ENCODE results near the gene SPTBN2. TPM values are rescaled to one million over a fixed set of nuclear protein-coding genes. Genes with fewer than 3 reads are reported as not detected.
"Not testable (repeated sequence)": the region's sequence is repeated elsewhere in the genome, so short reads cannot be mapped to it uniquely, and the experiment has no call there.

The SPTBN2 gene
- polyA plus RNA-seq, 1 donor = 15.9 TPM

DNA sequence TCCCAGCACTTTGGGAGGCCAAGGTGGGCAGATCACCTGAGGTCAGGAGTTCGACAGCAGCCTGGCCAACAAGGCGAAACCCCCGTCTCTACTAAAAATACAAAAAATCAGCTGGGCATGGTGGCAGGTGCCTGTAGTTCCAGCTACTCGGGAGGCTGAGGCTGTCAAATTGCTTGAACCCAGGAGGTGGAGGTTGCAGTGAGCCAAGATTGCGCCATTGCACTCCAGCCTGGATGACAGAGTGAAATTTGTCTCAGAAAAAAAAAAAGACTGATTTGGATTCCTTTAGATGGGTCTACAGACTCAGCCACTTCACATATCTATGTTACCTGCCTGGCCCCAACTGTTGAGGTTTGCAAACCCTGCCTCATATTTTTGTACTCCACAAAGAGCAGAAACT lies 4.8 kb downstream of the SPTBN2 start:
- DNase-seq (ENCODE audit: low read depth) = not testable (repeated sequence)

DNA sequence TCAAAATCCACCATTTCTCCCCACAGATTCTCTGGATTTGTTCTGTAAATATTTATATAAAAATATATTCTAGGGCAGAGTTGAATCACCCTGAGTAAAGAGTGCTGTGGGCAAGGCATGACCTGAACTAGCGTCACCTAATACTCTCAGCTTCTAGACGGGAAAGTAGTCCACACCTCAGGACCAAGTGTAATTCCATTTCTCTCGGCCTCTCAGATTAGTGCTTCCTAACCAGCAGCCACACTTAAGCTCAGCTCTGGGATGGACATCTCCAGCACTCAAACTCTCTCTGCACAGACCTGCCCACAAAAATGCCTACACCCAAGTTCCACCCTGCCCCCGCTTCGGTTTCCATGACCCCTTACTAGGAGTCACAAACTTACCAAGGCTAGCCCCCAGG lies 5.3 kb downstream of the SPTBN2 start:
- DNase-seq (ENCODE audit: low read depth) = no peak

DNA sequence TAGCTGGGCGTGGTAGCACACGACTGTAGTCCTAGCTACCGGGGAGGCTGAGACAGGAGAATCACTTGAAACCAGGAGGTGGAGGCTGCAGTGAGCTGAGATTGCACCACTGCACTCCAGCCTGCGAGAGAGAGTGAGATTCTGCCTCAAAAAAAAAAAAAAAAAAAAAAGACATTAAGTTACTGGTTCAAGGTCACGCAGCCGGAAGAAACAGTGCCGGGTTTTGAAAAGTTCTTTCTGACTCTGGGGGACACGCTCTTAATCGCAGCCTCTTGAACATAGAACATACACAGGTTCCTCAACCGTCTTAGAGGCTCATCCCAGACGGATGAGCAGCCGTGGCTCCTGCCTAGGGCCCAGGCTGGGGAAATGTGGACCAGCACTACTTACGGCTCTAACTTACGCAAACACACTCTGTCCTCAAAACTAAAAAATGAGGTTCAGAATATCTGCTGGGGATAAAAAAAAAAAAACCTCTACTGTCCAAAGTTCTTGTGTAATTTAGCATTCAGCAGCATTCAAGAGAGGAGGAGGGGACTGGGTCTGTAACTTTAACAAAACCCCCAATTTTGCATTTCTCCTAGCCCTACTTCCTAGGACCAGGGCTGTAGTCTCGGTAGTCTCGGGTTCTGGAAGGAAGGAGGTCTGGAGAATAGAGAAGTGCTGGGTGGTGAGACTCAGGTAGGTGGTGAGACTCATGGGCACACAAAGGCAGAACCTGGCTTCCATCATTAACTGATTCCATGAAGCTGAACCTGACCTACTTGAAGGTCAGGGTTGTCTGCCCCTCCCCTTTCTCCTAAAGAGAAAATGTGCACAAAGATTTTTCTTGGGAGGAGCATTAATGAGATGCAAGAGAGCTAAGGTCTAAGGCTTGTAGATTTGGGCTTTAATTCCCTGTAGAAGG lies 6.0 kb downstream of the SPTBN2 start:
- DNase-seq (ENCODE audit: low read depth) = no peak

DNA sequence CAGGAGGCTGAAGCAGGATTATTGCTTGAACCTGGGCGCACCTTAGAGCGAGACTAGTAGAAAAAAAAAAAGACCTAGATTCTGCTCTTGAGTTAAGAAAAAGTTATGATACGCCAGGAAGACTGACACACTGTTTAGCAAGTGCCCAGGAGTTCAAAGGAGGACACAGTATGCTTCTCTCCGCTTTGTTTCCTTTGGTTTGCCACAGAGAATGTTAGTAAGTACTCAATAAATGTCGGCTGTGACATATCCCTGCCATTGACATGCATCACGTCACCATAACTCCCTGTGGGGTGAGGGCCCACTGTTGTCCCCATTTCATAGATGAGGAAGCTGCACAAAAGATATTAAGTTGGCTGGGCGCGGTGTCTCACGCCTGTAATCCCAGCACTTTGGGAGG lies 7.1 kb downstream of the SPTBN2 start:
- DNase-seq (ENCODE audit: low read depth) = no peak

DNA sequence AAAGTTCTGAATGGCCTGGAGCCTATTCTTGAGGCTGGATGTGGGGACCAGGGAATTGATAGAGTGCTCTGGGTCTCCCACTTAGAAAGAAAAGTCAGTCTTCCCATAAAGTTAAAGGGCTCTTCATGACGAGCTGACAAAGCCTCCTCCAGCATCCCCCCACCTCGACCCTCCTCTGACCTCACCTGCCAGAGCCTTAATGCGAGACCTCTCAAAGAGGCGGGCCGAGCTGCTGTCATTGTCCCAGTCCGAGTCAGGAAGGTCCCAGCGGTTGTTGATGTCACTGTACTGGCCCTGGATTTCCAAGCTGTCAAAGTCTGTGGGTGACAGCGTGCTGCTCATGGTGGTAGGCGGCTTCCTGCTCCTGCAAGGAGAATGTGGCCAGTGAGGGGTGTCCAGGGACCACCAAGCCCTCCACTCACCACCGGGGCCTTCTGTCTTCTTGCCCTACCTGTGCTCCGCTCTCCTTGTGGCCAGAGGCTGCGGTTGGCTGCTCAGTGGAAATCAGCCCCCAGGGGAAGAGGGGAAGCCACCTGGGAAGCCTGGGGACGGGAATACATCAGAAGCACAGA lies 8.0 kb downstream of the SPTBN2 start:
- DNase-seq (ENCODE audit: low read depth) = no peak

DNA sequence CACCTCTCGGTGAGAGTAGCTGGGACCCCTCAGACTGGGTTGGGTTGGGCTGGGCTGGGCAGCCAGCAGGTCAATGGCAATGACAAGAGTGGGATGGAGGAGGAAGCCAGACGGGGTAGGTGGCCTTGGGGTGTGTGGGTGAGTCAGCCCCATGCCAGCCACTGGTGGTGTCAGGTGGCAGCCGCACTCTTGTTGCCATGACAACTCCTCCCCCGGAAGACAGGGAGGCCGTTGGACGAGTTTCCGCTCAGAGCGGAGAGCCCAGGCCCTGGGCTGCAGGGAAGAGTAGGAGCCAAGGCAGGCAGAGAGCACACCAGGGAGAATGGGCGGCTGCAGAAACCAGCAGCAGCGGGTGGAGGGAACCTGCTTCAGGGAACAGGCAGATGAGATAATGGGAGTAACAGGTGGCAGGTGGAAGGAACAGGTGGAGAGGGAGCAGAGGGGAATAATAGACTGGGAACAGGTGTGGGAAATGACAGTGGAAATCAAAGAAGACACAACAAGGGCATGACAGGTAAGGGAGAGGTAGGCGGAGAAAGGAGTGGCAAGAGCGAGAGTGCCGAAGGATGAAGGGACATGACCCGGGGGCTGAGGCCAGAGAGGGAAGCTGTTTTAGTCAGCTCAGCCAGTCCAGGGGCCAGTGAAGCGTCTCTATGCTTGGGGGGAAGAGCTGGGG lies 8.7 kb downstream of the SPTBN2 start:
- no peak for DNase-seq (ENCODE audit: low read depth)

DNA sequence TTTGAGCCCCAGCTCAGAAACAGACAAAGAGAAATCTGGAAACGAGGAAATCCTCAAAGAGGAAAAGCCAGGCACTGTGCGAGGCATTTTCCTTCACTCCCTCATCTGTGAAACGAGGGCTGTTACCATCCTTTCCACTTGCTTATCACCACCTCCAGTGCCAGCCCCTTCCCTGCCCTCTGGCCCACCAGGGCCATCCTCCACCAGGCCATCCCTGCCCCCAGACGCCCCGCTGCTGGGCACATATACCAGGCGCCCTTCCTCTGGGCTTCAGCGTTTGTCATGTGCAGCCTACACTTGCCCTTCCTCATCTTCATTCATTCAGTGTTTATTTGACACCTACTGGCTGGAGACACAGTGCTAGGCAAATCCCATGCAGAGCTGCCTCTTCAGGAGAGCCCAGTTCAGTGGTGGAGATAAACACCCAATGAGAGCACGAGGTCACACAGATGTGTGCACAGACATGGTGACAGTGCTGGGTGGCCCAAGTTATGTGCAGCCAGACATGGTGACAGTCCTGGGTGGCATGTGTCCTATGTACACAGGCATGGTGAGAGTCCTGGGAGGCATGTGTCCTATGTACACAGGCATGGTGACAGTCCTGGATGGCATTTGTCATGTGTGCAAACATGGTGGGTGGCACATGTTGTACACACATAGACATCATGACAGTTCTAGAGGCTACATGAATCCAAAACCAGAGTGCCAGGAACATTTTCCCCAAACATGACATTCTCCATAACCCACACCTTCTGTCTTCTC lies 9.7 kb downstream of the SPTBN2 start:
- no peak for DNase-seq (ENCODE audit: low read depth)

DNA sequence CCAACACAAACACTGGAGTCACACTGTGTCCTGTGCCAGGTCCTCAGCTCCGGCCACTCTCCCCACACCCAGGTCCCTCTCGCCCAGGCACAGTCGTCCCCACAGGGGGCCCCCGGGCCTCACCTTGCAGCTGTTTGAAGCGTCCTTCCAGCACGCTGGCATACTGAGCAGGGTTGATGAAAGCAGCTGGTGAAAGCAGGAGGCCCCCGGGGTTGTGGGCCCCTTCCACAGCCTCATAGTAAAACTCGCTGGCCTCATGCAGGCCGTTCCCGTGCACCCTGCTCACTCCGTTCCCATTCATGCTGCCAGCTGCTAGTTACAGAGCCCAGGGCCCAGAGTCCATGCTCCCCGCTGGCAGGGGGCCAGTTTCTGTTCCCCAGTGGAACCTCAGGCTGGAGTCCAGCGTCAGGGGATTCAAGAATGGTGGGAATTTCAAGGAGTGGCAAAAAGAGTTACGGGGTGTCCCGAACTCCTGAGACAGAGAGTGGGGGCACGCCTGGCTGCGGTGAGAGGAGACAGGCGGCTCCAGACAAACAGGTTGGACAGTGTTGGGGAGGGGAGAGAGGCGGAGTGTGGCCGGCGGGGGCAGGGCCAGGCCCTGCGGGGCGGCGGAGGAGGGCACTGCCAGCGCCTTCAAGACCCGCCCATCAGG lies 10.6 kb downstream of the SPTBN2 start:
- no peak for DNase-seq (ENCODE audit: low read depth)

DNA sequence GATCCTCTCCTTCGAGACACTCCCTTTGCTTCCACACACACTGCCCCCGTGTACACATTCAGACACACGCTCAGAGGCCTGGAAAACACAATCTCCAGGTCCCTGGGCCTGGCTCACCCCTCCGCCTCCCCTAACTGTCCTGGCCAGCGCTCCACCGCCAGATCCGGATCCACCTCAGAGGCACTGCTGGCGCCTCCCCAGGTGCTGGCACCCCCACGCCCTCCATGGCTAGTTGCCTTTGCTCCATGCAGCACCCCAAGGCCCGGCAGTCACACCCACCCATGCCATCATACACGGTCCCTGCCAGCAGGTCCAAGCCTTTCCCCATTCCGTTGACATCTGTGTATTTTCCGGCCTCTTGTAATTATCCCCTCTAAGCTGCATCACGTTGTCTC lies 11.1 kb downstream of the SPTBN2 start:
- DNase-seq (ENCODE audit: low read depth) = no peak

DNA sequence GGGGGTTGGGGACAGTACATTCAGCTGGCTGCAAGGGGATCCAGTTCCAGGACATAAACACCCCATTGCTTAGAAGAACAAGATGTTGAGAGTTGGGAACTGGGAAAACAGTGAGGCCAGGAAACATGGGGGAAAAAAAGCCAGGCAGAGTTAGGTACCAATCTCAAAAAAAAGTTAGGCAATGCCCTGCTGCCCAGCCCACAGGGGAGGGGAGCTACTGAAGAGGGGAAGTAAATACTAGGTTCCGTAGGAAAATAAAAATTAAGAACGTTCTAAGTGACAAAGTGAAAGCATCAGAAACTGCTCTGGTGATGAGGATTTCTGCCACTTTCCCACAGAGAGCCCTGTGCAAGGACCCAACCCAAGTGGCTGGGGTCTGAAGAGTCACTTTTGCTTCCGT lies 12.0 kb downstream of the SPTBN2 start:
- DNase-seq (ENCODE audit: low read depth) = no peak

DNA sequence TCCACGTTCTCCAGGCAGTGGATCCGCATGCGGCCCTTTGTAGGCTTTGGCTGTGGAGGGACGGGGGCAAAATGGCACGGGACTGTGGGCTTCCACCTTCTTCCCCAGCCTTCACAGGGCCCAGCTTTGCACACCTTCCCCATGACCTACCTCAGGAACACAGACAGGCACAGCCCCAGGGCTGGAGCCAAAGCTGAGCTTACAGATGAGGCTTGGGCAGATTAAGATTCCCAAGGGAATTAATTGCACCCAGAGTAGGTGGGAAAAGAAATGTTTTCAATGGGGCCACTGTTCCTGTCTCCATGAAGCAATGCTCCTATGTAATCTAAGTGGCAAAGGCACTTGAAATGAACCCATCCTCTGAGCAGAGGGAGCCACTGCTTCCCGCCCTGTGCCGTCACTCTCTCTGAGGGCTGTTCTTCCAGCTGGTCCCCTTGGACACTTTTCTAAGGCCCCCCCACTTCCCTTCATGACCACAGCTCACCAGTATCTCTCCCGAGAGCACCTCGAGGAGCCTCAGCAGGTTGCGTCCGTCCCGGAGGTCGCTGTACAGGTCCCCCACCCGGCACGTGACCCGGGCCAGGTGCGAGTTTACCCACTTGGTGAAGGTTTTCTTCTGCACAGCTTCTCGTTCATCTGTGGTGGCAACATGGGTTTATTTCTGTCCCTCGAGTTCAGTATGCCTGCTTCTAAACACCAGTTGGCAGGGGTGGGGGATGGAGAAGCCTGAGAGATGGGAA lies 13.5 kb downstream of the SPTBN2 start:
- no peak for DNase-seq (ENCODE audit: low read depth)

DNA sequence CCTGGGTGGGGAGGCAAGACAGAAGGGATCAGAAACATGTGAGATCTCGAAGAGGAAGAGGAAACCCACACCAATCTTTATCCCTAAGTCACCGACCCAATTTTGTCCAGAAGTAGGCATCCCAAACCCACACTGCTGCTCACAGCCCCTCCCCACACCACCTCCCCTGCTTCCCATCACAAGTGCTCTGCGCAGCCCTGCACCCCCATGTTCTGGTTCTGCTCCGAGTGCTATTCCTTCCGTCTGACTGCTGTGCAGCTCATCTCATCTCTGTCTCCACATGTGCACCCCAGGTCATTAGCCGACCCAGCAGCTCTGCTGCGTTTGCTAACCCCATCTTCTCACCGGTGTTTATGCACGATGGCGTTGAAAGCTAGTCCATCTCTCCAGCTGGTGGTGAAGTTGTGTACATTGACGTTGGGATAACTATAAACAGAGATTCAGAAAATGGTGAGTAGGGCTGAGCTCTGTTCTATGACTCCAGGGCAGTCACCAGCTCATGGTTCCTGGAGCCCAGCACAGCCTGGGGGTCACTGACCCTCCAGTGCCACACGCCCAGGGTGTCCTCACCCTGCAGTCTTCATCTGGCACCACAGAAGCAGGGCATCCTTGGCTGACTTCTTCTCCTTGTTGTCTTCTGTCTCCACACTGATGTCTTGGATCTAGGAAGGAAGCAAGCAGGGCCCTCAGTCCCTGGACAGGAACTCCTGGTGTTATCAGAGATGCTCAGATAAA lies 15.1 kb downstream of the SPTBN2 start:
- DNase-seq (ENCODE audit: low read depth) = no peak

DNA sequence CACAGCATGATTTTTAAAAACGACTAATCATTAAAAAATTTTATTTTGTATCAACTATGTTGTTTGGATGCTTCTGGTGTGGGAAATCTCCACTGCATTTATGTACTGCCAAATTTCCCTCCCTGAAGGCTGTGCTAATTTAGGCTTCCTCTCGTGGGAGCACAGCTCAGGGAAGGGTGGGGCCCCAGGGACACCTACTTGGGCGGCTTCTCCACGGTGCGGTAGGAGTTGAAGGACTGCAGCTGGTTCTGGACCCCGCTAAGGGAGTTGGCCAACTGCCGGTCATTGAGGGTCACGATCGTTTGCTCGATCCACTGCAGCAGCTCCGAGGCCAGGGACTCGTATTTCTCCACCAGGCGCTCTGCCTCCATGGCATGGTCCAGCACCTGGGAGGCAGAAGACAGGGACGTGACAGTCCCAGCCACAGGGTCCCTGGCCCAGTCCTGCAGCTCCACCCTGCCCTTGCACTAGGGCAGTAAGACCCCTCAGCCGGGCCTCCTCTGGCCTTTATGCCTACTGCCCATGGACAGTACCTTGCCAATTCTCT lies 18.6 kb downstream of the SPTBN2 start:
- no peak for DNase-seq (ENCODE audit: low read depth)

DNA sequence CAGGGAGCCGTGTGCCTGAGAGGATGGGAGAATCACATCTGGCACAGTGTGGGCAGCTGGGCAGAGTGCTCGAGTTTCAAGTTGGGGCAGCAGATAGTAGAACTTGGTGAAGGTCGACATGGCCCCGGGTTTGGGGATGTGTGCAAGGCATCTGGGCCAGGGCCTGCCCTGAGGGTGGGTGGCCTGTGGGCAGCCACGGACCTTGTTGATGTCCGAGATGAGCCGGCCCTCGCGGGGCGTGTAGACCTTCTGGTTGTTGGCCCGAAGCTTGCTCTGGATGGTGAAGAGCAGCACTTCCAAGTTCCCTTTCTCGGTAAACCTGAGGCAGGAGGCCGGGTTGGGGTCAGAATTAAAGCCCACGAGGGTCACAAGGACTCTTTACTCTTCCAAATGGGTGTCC lies 20.3 kb downstream of the SPTBN2 start:
- DNase-seq (ENCODE audit: low read depth) = no peak

DNA sequence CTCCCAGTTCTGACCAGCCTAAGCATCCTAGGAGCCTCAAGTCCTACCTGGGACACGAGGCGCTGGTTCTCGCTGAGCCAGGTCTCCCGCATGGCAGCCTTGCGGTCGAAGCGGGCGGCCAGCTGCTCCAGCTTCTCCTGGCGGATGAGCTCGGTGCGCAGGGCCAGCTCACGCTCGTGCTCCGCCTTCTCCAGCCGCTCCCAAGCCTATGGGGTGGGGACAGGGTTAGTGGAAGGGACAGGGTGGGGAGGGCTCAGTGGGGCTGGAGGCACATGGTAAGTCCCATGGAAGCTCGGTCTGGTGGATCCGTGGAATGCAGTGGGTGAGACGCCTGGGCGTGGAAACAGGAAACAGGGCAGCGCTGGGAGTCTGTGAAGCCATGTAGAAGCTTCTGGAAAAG lies 20.9 kb downstream of the SPTBN2 start:
- DNase-seq (ENCODE audit: low read depth) = no peak

DNA sequence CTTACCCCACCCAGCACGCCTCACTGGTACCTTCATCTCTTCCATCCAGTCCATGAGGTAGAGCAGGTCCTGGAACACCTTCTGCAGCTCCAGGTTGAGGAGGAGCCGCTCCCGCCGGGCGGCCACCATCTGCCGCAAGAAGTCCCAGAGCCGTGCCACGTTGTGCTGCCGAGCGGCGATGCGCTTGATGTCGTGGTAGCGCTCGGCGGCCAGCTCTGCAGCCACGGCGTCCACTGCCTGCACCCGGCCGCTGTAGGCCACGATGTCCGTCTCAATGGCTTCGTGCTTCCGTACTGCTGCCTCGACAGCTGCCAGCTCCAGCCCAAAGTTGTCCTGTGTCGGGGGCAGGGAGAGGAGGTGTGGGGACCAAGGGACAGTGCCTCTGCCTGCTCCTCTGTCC lies 21.5 kb downstream of the SPTBN2 start:
- no peak for DNase-seq (ENCODE audit: low read depth)

DNA sequence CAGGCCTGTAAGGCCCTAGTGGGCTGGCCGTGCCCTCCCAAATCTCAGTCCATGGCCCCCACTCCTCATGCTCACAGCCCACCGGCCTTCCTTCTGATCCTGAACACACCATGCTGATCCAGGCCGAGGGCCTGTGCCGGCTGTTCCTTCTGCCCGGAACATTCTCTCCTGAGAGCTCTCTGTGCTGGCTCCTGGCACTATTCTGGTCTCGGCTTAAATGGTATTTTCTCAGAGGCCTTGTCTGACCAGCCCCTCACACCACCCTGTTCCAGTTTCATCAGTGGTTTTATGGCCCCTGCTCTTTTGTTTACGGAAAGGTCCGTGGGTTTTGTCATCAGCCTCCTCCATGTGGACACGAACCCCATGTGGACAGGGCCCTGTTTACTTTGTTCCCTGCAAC lies 22.0 kb downstream of the SPTBN2 start:
- DNase-seq (ENCODE audit: low read depth) = no peak

DNA sequence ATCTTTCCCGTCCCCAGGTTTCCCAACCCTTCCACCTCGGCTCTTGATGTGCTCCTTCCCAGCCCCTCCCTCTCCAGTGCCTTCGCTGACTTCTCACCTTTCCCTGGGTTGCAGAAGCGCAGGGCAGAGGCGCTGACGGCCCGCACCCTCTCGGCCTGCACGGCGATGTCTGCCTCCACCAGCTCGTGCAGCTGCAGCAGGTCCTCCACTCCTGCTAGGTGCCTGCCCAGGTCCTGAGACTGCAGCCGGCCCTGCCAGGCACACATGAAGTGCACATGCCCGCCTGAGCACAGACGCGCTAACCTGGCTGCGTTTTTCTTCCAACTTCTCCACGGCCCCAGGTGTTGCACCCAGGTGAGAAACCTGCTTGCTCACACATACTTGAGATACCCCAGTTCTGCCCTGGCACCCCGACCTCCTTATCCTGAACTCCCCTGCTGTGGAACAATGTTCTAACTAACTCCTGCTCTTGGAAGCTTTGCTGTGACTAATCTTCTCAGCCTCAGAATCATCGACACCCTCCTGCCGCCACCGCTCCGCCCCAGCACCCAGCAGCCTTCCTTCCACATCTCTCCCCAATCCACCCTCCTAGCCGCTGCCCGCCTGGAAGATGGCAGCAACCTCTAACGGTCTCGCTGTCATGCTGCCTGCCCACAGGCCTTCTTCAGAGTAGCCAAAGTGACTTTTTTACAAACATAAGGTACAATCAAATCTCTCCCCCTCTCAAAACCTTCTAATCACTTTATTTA lies 23.3 kb downstream of the SPTBN2 start:
- no peak for DNase-seq (ENCODE audit: low read depth)

DNA sequence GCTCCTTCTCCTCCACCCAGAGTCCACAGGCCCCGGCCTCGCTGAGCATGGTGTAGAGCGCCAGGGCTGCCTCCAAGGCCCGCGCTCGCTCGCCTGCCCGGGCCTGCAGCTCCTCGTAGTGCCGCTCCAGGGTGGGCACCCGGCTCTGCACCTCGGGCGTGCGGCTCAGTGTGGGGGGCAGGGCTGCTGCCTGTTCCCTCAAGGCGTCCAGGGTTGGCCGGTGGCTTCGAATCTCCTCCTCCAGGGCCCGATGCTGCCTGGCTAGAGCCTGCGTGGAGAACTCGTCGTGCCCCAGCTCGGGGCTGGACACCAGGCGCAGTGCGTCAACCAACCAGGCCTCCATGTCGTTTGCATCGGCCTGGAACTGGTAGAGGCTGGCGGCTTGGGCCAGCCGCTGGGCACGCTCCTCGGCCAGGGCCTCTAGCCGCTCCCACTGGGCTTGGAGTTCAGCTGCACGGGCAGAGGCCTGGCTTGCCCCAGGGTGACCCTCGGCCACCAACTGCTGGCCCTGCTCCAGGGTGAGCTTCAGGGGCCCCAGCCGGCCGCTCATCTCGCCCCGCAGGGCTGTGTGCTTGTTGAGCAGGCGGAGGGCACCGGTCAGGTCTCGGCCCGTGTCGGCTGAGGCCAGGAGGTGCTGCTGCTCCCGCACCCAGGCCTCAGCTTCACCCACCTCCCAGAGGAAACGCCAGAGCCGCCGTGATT lies 24.2 kb downstream of the SPTBN2 start:
- DNase-seq (ENCODE audit: low read depth) = no peak
